Liver (tissue), 3 donors: ENCODE data around the gene MED4.

ENCODE experiments used
- RAD21 ChIP-seq, 2 donors: IDR thresholded peaks; 2 replicates each; pipeline ENCODE4 v1.6.1; 2016; ENCODE audit warnings: antibody characterized with exemption in 2 of 2, mild to moderate bottlenecking in 2 of 2
- RXRA ChIP-seq, 2 donors: IDR thresholded peaks; 2 replicates each; pipeline ENCODE4 v1.6.1; 2017 to 2018; ENCODE audit warnings: antibody characterized with exemption in 2 of 2, mild to moderate bottlenecking in 1 of 2
- SP1 ChIP-seq: IDR thresholded peaks from 2 replicates; pipeline ENCODE4 v1.6.1; 2018; ENCODE audit warnings: antibody characterized with exemption, mild to moderate bottlenecking
- TAF1 ChIP-seq: conservative IDR thresholded peaks from 2 replicates; pipeline ENCODE4 v1.6.1; 2016; ENCODE audit warnings: antibody characterized with exemption, mild to moderate bottlenecking
- YY1 ChIP-seq: IDR thresholded peaks from 2 replicates; pipeline ENCODE4 v1.6.1; 2016; ENCODE audit warnings: antibody characterized with exemption, mild to moderate bottlenecking
- TF ChIP-seq, protein P1 (sequence below): fragments of 150-350 bp; IDR thresholded peaks from 2 replicates; pipeline ENCODE4 v1.5.1; 2017; ENCODE audit warnings: improper control_type of control experiment, low read depth, low read length; ENCODE audit not compliant: missing input control
- TF ChIP-seq, protein P2 (sequence below): IDR thresholded peaks from 2 replicates; pipeline ENCODE4 v1.6.1; 2016; ENCODE audit warnings: antibody characterized with exemption
- TF ChIP-seq, protein P3 (sequence below): IDR thresholded peaks from 2 replicates; pipeline ENCODE4 v1.6.1; 2016; ENCODE audit warnings: antibody characterized with exemption, mild to moderate bottlenecking
- donor health status: healthy.
- donor health status: healthy.

DNA sequence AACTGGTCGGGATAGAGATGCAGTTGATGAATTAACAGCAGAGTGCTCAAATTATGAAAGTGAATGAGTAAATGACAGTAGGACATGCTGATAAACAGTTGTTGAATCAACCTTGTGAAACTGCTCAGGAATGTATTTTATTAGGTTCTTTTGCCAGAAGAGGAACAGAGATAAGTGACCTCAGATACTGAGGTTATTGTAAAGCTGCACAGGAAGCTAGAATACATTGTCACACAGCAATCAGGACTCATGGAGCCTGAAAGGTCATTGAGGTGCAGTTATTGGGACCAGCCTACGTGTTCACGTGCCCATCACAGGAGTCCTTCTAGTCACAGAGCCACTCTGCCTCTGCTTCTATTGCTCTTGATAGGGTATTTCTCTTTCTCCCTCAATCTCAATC is 47.5 kb upstream of the MED4 start:
- TF ChIP-seq, protein P1, sequence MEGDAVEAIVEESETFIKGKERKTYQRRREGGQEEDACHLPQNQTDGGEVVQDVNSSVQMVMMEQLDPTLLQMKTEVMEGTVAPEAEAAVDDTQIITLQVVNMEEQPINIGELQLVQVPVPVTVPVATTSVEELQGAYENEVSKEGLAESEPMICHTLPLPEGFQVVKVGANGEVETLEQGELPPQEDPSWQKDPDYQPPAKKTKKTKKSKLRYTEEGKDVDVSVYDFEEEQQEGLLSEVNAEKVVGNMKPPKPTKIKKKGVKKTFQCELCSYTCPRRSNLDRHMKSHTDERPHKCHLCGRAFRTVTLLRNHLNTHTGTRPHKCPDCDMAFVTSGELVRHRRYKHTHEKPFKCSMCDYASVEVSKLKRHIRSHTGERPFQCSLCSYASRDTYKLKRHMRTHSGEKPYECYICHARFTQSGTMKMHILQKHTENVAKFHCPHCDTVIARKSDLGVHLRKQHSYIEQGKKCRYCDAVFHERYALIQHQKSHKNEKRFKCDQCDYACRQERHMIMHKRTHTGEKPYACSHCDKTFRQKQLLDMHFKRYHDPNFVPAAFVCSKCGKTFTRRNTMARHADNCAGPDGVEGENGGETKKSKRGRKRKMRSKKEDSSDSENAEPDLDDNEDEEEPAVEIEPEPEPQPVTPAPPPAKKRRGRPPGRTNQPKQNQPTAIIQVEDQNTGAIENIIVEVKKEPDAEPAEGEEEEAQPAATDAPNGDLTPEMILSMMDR: no peak
- TF ChIP-seq SP1: no peak
- no peak for TF ChIP-seq RAD21 (IDR thresholded peaks at IDR 0.05)
- no peak for TF ChIP-seq TAF1
- TF ChIP-seq, protein P2, sequence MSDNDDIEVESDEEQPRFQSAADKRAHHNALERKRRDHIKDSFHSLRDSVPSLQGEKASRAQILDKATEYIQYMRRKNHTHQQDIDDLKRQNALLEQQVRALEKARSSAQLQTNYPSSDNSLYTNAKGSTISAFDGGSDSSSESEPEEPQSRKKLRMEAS: no peak
- TF ChIP-seq RXRA (IDR thresholded peaks at IDR 0.05): peak in 1 of 2 donors; percentile 16
- TF ChIP-seq, protein P3, sequence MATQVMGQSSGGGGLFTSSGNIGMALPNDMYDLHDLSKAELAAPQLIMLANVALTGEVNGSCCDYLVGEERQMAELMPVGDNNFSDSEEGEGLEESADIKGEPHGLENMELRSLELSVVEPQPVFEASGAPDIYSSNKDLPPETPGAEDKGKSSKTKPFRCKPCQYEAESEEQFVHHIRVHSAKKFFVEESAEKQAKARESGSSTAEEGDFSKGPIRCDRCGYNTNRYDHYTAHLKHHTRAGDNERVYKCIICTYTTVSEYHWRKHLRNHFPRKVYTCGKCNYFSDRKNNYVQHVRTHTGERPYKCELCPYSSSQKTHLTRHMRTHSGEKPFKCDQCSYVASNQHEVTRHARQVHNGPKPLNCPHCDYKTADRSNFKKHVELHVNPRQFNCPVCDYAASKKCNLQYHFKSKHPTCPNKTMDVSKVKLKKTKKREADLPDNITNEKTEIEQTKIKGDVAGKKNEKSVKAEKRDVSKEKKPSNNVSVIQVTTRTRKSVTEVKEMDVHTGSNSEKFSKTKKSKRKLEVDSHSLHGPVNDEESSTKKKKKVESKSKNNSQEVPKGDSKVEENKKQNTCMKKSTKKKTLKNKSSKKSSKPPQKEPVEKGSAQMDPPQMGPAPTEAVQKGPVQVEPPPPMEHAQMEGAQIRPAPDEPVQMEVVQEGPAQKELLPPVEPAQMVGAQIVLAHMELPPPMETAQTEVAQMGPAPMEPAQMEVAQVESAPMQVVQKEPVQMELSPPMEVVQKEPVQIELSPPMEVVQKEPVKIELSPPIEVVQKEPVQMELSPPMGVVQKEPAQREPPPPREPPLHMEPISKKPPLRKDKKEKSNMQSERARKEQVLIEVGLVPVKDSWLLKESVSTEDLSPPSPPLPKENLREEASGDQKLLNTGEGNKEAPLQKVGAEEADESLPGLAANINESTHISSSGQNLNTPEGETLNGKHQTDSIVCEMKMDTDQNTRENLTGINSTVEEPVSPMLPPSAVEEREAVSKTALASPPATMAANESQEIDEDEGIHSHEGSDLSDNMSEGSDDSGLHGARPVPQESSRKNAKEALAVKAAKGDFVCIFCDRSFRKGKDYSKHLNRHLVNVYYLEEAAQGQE: no peak
- TF ChIP-seq YY1: no peak
